GM12878 (cell line): ENCODE data around the gene SLC45A1. TPM values are rescaled to one million over a fixed set of nuclear protein-coding genes. Genes with fewer than 3 reads are reported as not detected.

Experiments
- ATAC-seq: fragments of 200-7000 bp; cut with Tn5 transposase; 3 replicates; pipeline ENCODE4 v1.9.1; 2020; ENCODE audit warnings: mild to moderate bottlenecking, moderate library complexity
- BruUV-seq: library from RNA; stranded (reverse); fragments of 400-500 nt; replicated peaks from 2 replicates; lab custom pipeline; 2021; lab: Mats Ljungman, UMichigan
- CTCF ChIA-PET: fragments of 300-600 bp; sonication (Branson Sonifier 250); formaldehyde crosslinking; extraction: SDS; loops from one replicate; lab custom pipeline; 2021; ENCODE audit warnings: inconsistent platforms; lab: Yijun Ruan, JAX
- POLR2A ChIA-PET: fragments of 350-600 bp; formaldehyde crosslinking; extraction: SDS; loops from one replicate; lab custom pipeline; 2021; ENCODE audit warnings: inconsistent platforms; lab: Charles Lee
- RAD21 ChIA-PET: fragments of 300-600 bp; sonication (Branson Sonifier 250); formaldehyde crosslinking; loops from one replicate; lab custom pipeline; 2023; ENCODE audit warnings: antibody characterized with exemption; ENCODE audit not compliant: unreplicated experiment; lab: Charles Lee
- SMC1A ChIA-PET: fragments of 300-600 bp; sonication (Branson Sonifier 250); formaldehyde crosslinking; loops from one replicate; lab custom pipeline; 2023; ENCODE audit not compliant: unreplicated experiment, uncharacterized antibody; lab: Charles Lee
- DNase-seq: peaks from one replicate; pipeline ENCODE4 v3.0.0-alpha.2; 2011; ENCODE audit warnings: low read depth, low spot score
- FAIRE-seq: peaks from 3 replicates; lab custom pipeline; 2011; peaks lifted over from hg19 to GRCh38; lab: Jason Lieb, UNC
- H2AFZ ChIP-seq: 2 replicates; pipeline ENCODE4 v1.6.0; 2011; ENCODE audit warnings: low read depth, low read length, control low read depth; ENCODE audit not compliant: control insufficient read depth
- H3K27ac ChIP-seq: 2 replicates; pipeline ENCODE4 v1.5.1; 2011; ENCODE audit warnings: control low read depth; ENCODE audit not compliant: control insufficient read depth, insufficient read depth
- H3K27me3 ChIP-seq, 2 experiments: replicated peaks in 1 of 2; 2 replicates each; pipeline versions ENCODE4 v1.6.0 to v1.6.1; 2011; ENCODE audit warnings: low read length in 1 of 2; ENCODE audit not compliant: control insufficient read depth in 2 of 2, insufficient read depth in 2 of 2
- H3K36me3 ChIP-seq, 2 experiments: 2 replicates each; pipeline ENCODE4 v1.5.1; 2011; ENCODE audit warnings: low read length in 1 of 2; ENCODE audit not compliant: control insufficient read depth in 2 of 2, insufficient read depth in 2 of 2
- H3K4me1 ChIP-seq: 2 replicates; pipeline ENCODE4 v1.6.1; 2011; ENCODE audit warnings: mild to moderate bottlenecking, low read length, moderate library complexity, mixed read lengths; ENCODE audit not compliant: control insufficient read depth, insufficient read depth
- H3K4me2 ChIP-seq: 2 replicates; pipeline ENCODE4 v1.6.0; 2011; ENCODE audit warnings: control low read depth; ENCODE audit not compliant: control insufficient read depth, insufficient read depth
- H3K4me3 ChIP-seq: fragments of 200-600 bp; sonication (generic); 2 replicates; pipeline ENCODE4 v1.5.1; 2016
- H3K79me2 ChIP-seq: 2 replicates; pipeline ENCODE4 v1.6.0; 2011; ENCODE audit warnings: low read length; ENCODE audit not compliant: control insufficient read depth, insufficient read depth
- H3K9ac ChIP-seq: 2 replicates; pipeline ENCODE4 v1.8.0; 2011; ENCODE audit warnings: low read length, control low read depth, mixed read lengths; ENCODE audit not compliant: control insufficient read depth, insufficient read depth
- H3K9me3 ChIP-seq: replicated peaks from 3 replicates; pipeline ENCODE4 v1.5.1; 2011; ENCODE audit warnings: mild to moderate bottlenecking, low read length; ENCODE audit not compliant: control insufficient read depth, insufficient read depth
- H4K20me1 ChIP-seq: 2 replicates; pipeline ENCODE4 v1.6.0; 2011; ENCODE audit not compliant: control insufficient read depth, insufficient read depth
- ATF7 ChIP-seq: fragments of 450-650 bp; IDR thresholded peaks from 2 replicates; pipeline ENCODE4 v1.6.1; 2016; ENCODE audit warnings: low read depth, mild to moderate bottlenecking
- BHLHE40 ChIP-seq, 2 experiments: fragments of 450-650 bp in 1 of 2; IDR thresholded peaks; 2 replicates each; pipeline ENCODE4 v1.6.1; 2011 to 2017; ENCODE audit warnings: low read depth in 2 of 2, borderline replicate concordance in 1 of 2, improper control_type of control experiment in 1 of 2, low read length in 1 of 2, mild to moderate bottlenecking in 1 of 2
- CHD1 ChIP-seq: IDR thresholded peaks from 2 replicates; pipeline ENCODE4 v1.6.1; 2012; ENCODE audit warnings: low read depth, low read length, improper control_type of control experiment
- IKZF2 ChIP-seq, 2 experiments: fragments of 450-650 bp; IDR thresholded peaks; 2 replicates each; pipeline ENCODE4 v1.6.1; 2017; ENCODE audit warnings: mild to moderate bottlenecking in 2 of 2, moderate library complexity in 2 of 2
- RB1 ChIP-seq: fragments of 450-650 bp; formaldehyde crosslinking; IDR thresholded peaks from 2 replicates; pipeline ENCODE4 v1.6.1; 2017; ENCODE audit warnings: mild to moderate bottlenecking, borderline replicate concordance
- RBBP5 ChIP-seq: fragments of 200-600 bp; sonication (generic); conservative IDR thresholded peaks from 2 replicates; pipeline ENCODE4 v1.6.1; 2016
- SREBF2 ChIP-seq: IDR thresholded peaks from 2 replicates; pipeline ENCODE4 v1.6.1; 2012; ENCODE audit warnings: mild to moderate bottlenecking, low read length
- WRNIP1 ChIP-seq: IDR thresholded peaks from 2 replicates; pipeline ENCODE4 v1.6.1; 2011; ENCODE audit warnings: low read depth, low read length, improper control_type of control experiment, borderline replicate concordance
- ZNF384 ChIP-seq: IDR thresholded peaks from 2 replicates; pipeline ENCODE4 v1.6.1; 2012; ENCODE audit warnings: low read depth, mild to moderate bottlenecking, low read length, improper control_type of control experiment, borderline replicate concordance
- WGBS: methylation state at CpG from one replicate; pipeline ENCODE4 v1.1.6; 2016; ENCODE audit warnings: low lambda C conversion rate; ENCODE audit not compliant: insufficient replicate concordance, insufficient coverage; ENCODE audit errors: missing lambda C conversion rate; 5-methylcytosine and 5-hydroxymethylcytosine counted together
- in situ Hi-C: fragments of 300-500 bp; cut with MboI; formaldehyde crosslinking; loops from 9 replicates; pipeline ENCODE4 v1.14.3; 2018; ENCODE audit warnings: mixed read lengths
- intact Hi-C: fragments of 100-400 bp; cut with micrococcal nuclease; formaldehyde crosslinking; loops from one replicate; pipeline ENCODE4 v1.14.2; 2022; ENCODE audit not compliant: unreplicated experiment
- polyA plus RNA-seq, 11 experiments: library from polyadenylated mRNA; depleted of rRNA in 4 of 11; unstranded in 6 of 11; stranded (reverse) in 5 of 11; fragments of >200 nt; fragmentation: Nextera tagmentation in 4 of 11; fragmentation: Illumina TruSeq in 1 of 11; extraction: Ambion mirVana in 4 of 11; extraction: Trizol in 1 of 11; gene quantifications; 1 replicate in 1 of 11; 2 replicates in 10 of 11; pipeline versions ENCODE4 v1.2.1 to v1.2.3, GENCODE V29; 2011 to 2016; ENCODE audit warnings: inconsistent platforms in 2 of 11, missing spikeins in 2 of 11, low read depth in 1 of 11
- total RNA-seq, 4 experiments: library from RNA; depleted of rRNA in 3 of 4; stranded (reverse); fragments of >200 nt in 3 of 4; fragmentation: Illumina TruSeq in 1 of 4; extraction: Trizol in 1 of 4; gene quantifications; 2 replicates each; pipeline versions ENCODE4 v1.2.1 to v1.2.3, GENCODE V29; 2013 to 2021
- TF ChIP-seq, protein P1 (sequence below): fragments of 150-350 bp; IDR thresholded peaks from 2 replicates; pipeline ENCODE4 v1.6.1; 2014; ENCODE audit warnings: mild to moderate bottlenecking, low read depth, low read length
- TF ChIP-seq, protein P2 (sequence below): IDR thresholded peaks from 2 replicates; pipeline ENCODE4 v1.6.1; 2012; ENCODE audit warnings: low read depth, low read length, improper control_type of control experiment
- TF ChIP-seq, protein P3 (sequence below): fragments of 450-650 bp; formaldehyde crosslinking; IDR thresholded peaks from 2 replicates; pipeline ENCODE4 v1.4.0; 2022; ENCODE audit warnings: mild to moderate bottlenecking, moderate library complexity

The SLC45A1 gene
- total and polyA plus RNA-seq, 10 of the 15 experiments (the other 5 are each of a cell fraction or from before 2014, with no cell fraction given), result 0.07 to 0.23 (median 0.13) TPM; not detected in 6

DNA sequence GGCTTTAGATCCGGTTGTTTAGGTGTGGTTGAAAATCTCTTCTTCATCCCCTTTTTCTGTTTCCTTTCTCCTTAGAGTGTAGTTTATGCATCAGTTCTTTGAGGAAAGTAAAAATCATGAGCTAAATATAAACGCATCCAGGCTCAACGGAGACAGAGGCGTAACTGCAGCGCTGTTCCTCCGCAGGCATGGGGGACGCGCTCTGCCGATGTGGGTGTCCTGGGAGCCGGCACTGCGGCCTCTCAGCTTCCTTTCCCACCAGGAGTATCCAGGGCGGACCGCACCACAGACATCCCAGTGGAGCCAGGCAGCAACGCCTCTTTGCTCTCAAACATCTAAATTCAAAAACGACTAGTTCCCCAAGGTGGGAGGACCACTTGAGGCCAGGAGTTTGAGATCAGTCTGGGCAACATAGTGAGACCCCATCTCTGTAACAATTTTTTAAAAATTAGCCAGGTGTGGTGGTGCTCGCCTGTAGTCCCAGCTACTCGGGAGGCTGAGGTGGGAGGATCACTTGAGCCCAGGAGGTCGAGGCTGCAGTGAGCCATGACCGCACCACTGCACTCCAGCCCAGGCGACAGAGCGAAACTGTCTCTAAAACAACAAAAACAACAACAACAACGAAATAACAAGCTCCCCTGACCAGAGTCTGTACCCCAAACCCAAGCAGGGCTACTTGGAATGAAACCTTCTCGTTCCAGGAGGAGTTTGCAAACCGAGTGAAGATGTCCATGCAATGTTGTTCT lies 16.4 kb downstream of the SLC45A1 start:
- H3K4me1 ChIP-seq, result no peaks in the 10 kb centered on the region
- TF ChIP-seq ZNF384, result no peak
- TF ChIP-seq RBBP5, result no peak
- TF ChIP-seq BHLHE40 (IDR thresholded peaks at IDR 0.05; ENCODE audit: borderline replicate concordance in 1 of 2, low read depth in 2 of 2, low read length in 1 of 2), result no peak
- TF ChIP-seq, protein P1, sequence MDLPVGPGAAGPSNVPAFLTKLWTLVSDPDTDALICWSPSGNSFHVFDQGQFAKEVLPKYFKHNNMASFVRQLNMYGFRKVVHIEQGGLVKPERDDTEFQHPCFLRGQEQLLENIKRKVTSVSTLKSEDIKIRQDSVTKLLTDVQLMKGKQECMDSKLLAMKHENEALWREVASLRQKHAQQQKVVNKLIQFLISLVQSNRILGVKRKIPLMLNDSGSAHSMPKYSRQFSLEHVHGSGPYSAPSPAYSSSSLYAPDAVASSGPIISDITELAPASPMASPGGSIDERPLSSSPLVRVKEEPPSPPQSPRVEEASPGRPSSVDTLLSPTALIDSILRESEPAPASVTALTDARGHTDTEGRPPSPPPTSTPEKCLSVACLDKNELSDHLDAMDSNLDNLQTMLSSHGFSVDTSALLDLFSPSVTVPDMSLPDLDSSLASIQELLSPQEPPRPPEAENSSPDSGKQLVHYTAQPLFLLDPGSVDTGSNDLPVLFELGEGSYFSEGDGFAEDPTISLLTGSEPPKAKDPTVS, result no peak
- TF ChIP-seq WRNIP1, result no peak
- TF ChIP-seq, protein P2, sequence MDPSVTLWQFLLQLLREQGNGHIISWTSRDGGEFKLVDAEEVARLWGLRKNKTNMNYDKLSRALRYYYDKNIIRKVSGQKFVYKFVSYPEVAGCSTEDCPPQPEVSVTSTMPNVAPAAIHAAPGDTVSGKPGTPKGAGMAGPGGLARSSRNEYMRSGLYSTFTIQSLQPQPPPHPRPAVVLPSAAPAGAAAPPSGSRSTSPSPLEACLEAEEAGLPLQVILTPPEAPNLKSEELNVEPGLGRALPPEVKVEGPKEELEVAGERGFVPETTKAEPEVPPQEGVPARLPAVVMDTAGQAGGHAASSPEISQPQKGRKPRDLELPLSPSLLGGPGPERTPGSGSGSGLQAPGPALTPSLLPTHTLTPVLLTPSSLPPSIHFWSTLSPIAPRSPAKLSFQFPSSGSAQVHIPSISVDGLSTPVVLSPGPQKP, result no peak
- no peak for TF ChIP-seq IKZF2 (IDR thresholded peaks at IDR 0.05)
- no peak for TF ChIP-seq RB1
- TF ChIP-seq CHD1, result no peak
- no peak for TF ChIP-seq SREBF2
- no peak for TF ChIP-seq ATF7
- TF ChIP-seq, protein P3, sequence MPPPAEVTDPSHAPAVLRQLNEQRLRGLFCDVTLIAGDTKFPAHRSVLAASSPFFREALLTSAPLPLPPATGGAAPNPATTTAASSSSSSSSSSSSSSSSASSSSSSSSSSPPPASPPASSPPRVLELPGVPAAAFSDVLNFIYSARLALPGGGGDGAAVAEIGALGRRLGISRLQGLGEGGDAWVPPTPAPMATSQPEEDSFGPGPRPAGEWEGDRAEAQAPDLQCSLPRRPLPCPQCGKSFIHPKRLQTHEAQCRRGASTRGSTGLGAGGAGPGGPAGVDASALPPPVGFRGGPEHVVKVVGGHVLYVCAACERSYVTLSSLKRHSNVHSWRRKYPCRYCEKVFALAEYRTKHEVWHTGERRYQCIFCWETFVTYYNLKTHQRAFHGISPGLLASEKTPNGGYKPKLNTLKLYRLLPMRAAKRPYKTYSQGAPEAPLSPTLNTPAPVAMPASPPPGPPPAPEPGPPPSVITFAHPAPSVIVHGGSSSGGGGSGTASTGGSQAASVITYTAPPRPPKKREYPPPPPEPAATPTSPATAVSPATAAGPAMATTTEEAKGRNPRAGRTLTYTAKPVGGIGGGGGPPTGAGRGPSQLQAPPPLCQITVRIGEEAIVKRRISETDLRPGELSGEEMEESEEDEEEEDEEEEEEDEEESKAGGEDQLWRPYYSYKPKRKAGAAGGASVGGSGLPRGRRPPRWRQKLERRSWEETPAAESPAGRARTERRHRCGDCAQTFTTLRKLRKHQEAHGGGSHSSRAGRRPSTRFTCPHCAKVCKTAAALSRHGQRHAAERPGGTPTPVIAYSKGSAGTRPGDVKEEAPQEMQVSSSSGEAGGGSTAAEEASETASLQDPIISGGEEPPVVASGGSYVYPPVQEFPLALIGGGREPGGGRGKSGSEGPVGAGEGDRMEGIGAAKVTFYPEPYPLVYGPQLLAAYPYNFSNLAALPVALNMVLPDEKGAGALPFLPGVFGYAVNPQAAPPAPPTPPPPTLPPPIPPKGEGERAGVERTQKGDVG, result no peak
- TF ChIP-seq, all 136 proteins: peak for 0
- Histone ChIP-seq H2AFZ (no peak overlapping the region), H3K9ac (no peak overlapping the region), H3K79me2 (no peaks in the 10 kb centered on the region), H3K36me3 (no peaks in the 10 kb centered on the region), H4K20me1 (no peaks in the 10 kb centered on the region), H3K4me3 (no peak overlapping the region), H3K9me3 (no peaks in the 10 kb centered on the region; the same call in 2 of the 3 replicates), H3K27ac (no peak overlapping the region), H3K4me2 (no peak overlapping the region), H3K27me3 (no peaks in the 10 kb centered on the region; a peak in 1 of 4 replicates)
- ATAC-seq, result no peak
- no TSS peak for BruUV-seq
- SMC1A ChIA-PET, result no interaction called here
- CTCF ChIA-PET, result no interaction called here
- DNase-seq, result no peak
- no peak for FAIRE-seq
- in situ Hi-C loops (no loop called here), intact Hi-C loops (no loop called here)
- WGBS, result 69% methylated on average over 24 of the region's 24 CpGs
- RAD21 ChIA-PET, result no interaction called here
- POLR2A ChIA-PET, result no interaction called here
